ENCODE results near the gene CASQ2. TPM values are rescaled to one million over a fixed set of nuclear protein-coding genes. Genes with fewer than 3 reads are reported as not detected.

Gene CASQ2
- total RNA-seq, 1 donor from 2014 or later, result not detected

- no peak for TF ChIP-seq CTCF (conservative IDR thresholded peaks at IDR 0.05; ENCODE audit: low read depth, low read length)
- no peak for DNase-seq (ENCODE audit: low read depth)
- H3K4me3 ChIP-seq (ENCODE audit: low read depth, low read length), result no peak overlapping the region
These were observed 1.1 kb downstream of the CASQ2 start for GRCh38 chr1:115767403-115767802.

GRCh38 chr1:115765091-115765490 is 3.4 kb downstream of the CASQ2 start:
- no peak for TF ChIP-seq CTCF (conservative IDR thresholded peaks at IDR 0.05; ENCODE audit: low read depth, low read length)
- no peak for DNase-seq (ENCODE audit: low read depth)
- no peak overlapping the region for H3K4me3 ChIP-seq (ENCODE audit: low read depth, low read length)

- TF ChIP-seq CTCF (conservative IDR thresholded peaks at IDR 0.05; ENCODE audit: low read depth, low read length), result peak; percentile 82
- DNase-seq (ENCODE audit: low read depth), result no peak
- no peak overlapping the region for H3K4me3 ChIP-seq (ENCODE audit: low read depth, low read length)
These were observed 4.0 kb downstream of the CASQ2 start for GRCh38 chr1:115764541-115764940.

- no peak for DNase-seq (ENCODE audit: low read depth)
- no peak for TF ChIP-seq CTCF (conservative IDR thresholded peaks at IDR 0.05; ENCODE audit: low read depth, low read length)
- H3K4me3 ChIP-seq (ENCODE audit: low read depth, low read length), result no peak overlapping the region
These were observed 5.7 kb downstream of the CASQ2 start for GRCh38 chr1:115762779-115763178.

GRCh38 chr1:115761601-115762302 is 6.8 kb downstream of the CASQ2 start:
- no peak for TF ChIP-seq CTCF (conservative IDR thresholded peaks at IDR 0.05; ENCODE audit: low read depth, low read length)
- H3K4me3 ChIP-seq (ENCODE audit: low read depth, low read length), result no peak overlapping the region
- DNase-seq (ENCODE audit: low read depth), result no peak

GRCh38 chr1:115757856-115758255 is 10.7 kb downstream of the CASQ2 start:
- TF ChIP-seq CTCF (conservative IDR thresholded peaks at IDR 0.05; ENCODE audit: low read depth, low read length), result no peak
- H3K4me3 ChIP-seq (ENCODE audit: low read depth, low read length), result no peak overlapping the region
- DNase-seq (ENCODE audit: low read depth), result no peak

GRCh38 chr1:115757326-115757725 is 11.2 kb downstream of the CASQ2 start:
- no peak for TF ChIP-seq CTCF (conservative IDR thresholded peaks at IDR 0.05; ENCODE audit: low read depth, low read length)
- no peak overlapping the region for H3K4me3 ChIP-seq (ENCODE audit: low read depth, low read length)
- DNase-seq (ENCODE audit: low read depth), result no peak
